DND-41 (cell line): ENCODE results near the gene PSMC4.

Source experiments
- ATAC-seq: fragments of 200-7000 bp; cut with Tn5 transposase; 3 replicates; pipeline ENCODE4 v1.9.1; 2021; ENCODE audit warnings: low read depth; ENCODE audit not compliant: insufficient read depth
- DNase-seq: peaks from one replicate; pipeline ENCODE4 v3.0.0-alpha.2; 2020
- H2AFZ ChIP-seq: 2 replicates; pipeline ENCODE4 v1.6.0; 2012; ENCODE audit warnings: low read depth, low read length
- H3K27ac ChIP-seq: 2 replicates; pipeline ENCODE4 v1.5.1; 2012; ENCODE audit warnings: low read length, inconsistent platforms
- H3K27me3 ChIP-seq: fragments of 200-600 bp; sonication (generic); 2 replicates; pipeline ENCODE4 v1.6.0; 2012; ENCODE audit warnings: low read length, mild to moderate bottlenecking, inconsistent platforms; ENCODE audit not compliant: insufficient read depth, poor library complexity
- H3K36me3 ChIP-seq: 2 replicates; pipeline ENCODE4 v1.5.1; 2012; ENCODE audit warnings: low read length, inconsistent platforms; ENCODE audit not compliant: insufficient read depth
- H3K4me1 ChIP-seq: 2 replicates; pipeline ENCODE4 v1.5.1; 2012; ENCODE audit warnings: mild to moderate bottlenecking, low read length; ENCODE audit not compliant: insufficient read depth
- H3K4me2 ChIP-seq: 2 replicates; pipeline ENCODE4 v1.6.0; 2012; ENCODE audit warnings: mild to moderate bottlenecking, moderate library complexity, low read length, inconsistent platforms; ENCODE audit not compliant: insufficient read depth
- H3K4me3 ChIP-seq, 2 experiments: fragments of 200-600 bp in 1 of 2; shearing (Covaris generic) in 1 of 2; 2 replicates each; pipeline ENCODE4 v1.5.1; 2012 to 2016; ENCODE audit warnings: inconsistent platforms in 2 of 2, low read length in 2 of 2, mild to moderate bottlenecking in 2 of 2, low read depth in 1 of 2, moderate library complexity in 1 of 2
- H3K79me2 ChIP-seq: 2 replicates; pipeline ENCODE4 v1.6.0; 2012; ENCODE audit warnings: low read length, inconsistent platforms; ENCODE audit not compliant: insufficient read depth
- H3K9ac ChIP-seq: 2 replicates; pipeline ENCODE4 v1.6.0; 2012; ENCODE audit warnings: low read depth, mild to moderate bottlenecking, inconsistent platforms, low read length, moderate library complexity
- H3K9me3 ChIP-seq: 2 replicates; pipeline ENCODE4 v1.5.1; 2012; ENCODE audit warnings: low read length, moderate library complexity, mild to moderate bottlenecking, inconsistent platforms; ENCODE audit not compliant: insufficient read depth, severe bottlenecking
- H4K20me1 ChIP-seq: 2 replicates; pipeline ENCODE4 v1.6.0; 2012; ENCODE audit warnings: low read length; ENCODE audit not compliant: insufficient read depth
- CTCF ChIP-seq: IDR thresholded peaks from 2 replicates; pipeline ENCODE4 v1.5.1; 2012; ENCODE audit warnings: borderline replicate concordance, low read length, moderate library complexity, mild to moderate bottlenecking; ENCODE audit not compliant: poor library complexity, severe bottlenecking; ENCODE audit errors: extremely low read depth
- EZH2 ChIP-seq: IDR thresholded peaks from 3 replicates; pipeline ENCODE4 v1.6.1; 2012; ENCODE audit warnings: borderline replicate concordance, low read depth, mild to moderate bottlenecking, moderate library complexity, low read length, inconsistent platforms; ENCODE audit not compliant: severe bottlenecking

The PSMC4 gene

DNA sequence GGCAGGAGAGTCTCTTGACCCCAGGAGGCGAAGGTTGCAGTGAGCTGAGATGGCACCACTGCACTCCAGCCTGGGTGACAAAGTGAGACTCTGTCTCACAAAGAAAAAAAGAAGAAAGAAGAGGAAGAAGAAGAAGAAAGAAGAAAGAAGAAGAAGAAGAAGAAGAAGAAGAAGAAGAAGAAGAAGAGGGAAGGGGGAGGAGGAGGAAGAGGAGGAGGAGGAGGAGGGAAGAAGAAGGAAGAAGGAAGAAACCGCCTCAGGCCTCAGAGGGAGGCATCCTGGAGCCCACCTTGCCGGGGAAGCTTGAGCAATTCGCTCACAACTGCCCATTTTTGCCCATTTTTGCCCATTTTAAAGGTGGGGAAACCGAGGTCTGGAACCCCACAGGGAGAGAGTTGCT is 46.0 kb upstream of the PSMC4 start:
- no peak for ATAC-seq

GRCh38 chr19:39926170-39926760 is 44.7 kb upstream of the PSMC4 start:
- no peak overlapping the region for H3K4me3 ChIP-seq
- H2AFZ ChIP-seq = no peak overlapping the region
- H3K4me1 ChIP-seq = no peaks in the 10 kb centered on the region
- no peak for DNase-seq
- no peak overlapping the region for H3K27ac ChIP-seq
- H3K79me2 ChIP-seq = no peaks in the 10 kb centered on the region
- H3K9me3 ChIP-seq = no peaks in the 10 kb centered on the region
- no peaks in the 10 kb centered on the region for H3K36me3 ChIP-seq
- H3K27me3 ChIP-seq = no peaks in the 10 kb centered on the region
- no peaks in the 10 kb centered on the region for H4K20me1 ChIP-seq
- TF ChIP-seq CTCF (no peak), EZH2 (no peak)
- ATAC-seq = no peak
- no peak overlapping the region for H3K9ac ChIP-seq
- H3K4me2 ChIP-seq = no peak overlapping the region

More for the DNA sequence above, 46.0 kb upstream of the PSMC4 start:
- H3K36me3 ChIP-seq = no peaks in the 10 kb centered on the region
- H3K4me2 ChIP-seq = no peak overlapping the region
- no peaks in the 10 kb centered on the region for H3K4me1 ChIP-seq
- TF ChIP-seq EZH2 (no peak), CTCF (no peak)
- no peak overlapping the region for H3K27ac ChIP-seq
- no peak for DNase-seq
- H3K9me3 ChIP-seq = no peaks in the 10 kb centered on the region
- no peaks in the 10 kb centered on the region for H4K20me1 ChIP-seq
- no peak overlapping the region for H3K9ac ChIP-seq
- H3K27me3 ChIP-seq = no peaks in the 10 kb centered on the region
- no peaks in the 10 kb centered on the region for H3K79me2 ChIP-seq
- no peak overlapping the region for H2AFZ ChIP-seq
- no peak overlapping the region for H3K4me3 ChIP-seq

- no peaks in the 10 kb centered on the region for H3K79me2 ChIP-seq
- H3K9ac ChIP-seq = no peak overlapping the region
- ATAC-seq (no peak), DNase-seq (no peak)
- no peak overlapping the region for H3K4me2 ChIP-seq
- no peaks in the 10 kb centered on the region for H3K27me3 ChIP-seq
- no peak overlapping the region for H3K27ac ChIP-seq
- no peak overlapping the region for H3K4me3 ChIP-seq
- no peaks in the 10 kb centered on the region for H4K20me1 ChIP-seq
- TF ChIP-seq EZH2 (no peak), CTCF (no peak)
- H3K36me3 ChIP-seq = no peaks in the 10 kb centered on the region
- no peaks in the 10 kb centered on the region for H3K4me1 ChIP-seq
- no peak overlapping the region for H2AFZ ChIP-seq
- H3K9me3 ChIP-seq = no peaks in the 10 kb centered on the region
Observed at GRCh38 chr19:39927076-39927475, 43.9 kb upstream of the PSMC4 start.
